ENCODE results near the gene DHX35.

Gene DHX35

DNA sequence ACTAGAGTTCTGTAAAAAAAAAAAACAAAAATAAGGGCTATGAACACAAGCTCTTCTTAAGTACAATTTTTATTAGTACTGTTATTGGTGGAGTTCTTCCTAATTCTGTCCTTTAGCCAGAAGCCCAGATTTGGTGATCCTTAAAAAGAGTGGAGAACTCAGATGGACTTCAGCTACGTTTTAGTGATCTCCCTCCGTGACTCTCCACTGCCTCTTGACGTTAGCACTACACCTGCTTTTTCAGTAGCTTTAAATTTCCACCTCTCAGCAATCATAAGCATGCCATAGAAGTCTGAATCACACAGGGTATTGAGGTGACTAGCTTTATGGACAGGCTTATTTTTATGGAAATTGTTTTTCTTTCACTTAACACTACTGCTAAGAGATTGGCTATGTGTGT is 17.7 kb downstream of the DHX35 start:
- no peak for TF ChIP-seq CTCF (IDR thresholded peaks at IDR 0.05; ENCODE audit: borderline replicate concordance, control extremely low read depth, extremely low read depth, insufficient read depth, missing control alignments)
- DNase-seq (ENCODE audit: low spot score): no peak

GRCh38 chr20:38982291-38982690 is 20.1 kb downstream of the DHX35 start:
- no peak for DNase-seq (ENCODE audit: low spot score)
- no peak for TF ChIP-seq CTCF (IDR thresholded peaks at IDR 0.05; ENCODE audit: borderline replicate concordance, control extremely low read depth, extremely low read depth, insufficient read depth, missing control alignments)
- in situ Hi-C loops (cut with MboI; ENCODE audit: low sequenced_read_pairs, unreplicated experiment): no loop called here

More for the DNA sequence above, 17.7 kb downstream of the DHX35 start:
- in situ Hi-C loops (cut with MboI; ENCODE audit: low sequenced_read_pairs, unreplicated experiment): no loop called here

DNA sequence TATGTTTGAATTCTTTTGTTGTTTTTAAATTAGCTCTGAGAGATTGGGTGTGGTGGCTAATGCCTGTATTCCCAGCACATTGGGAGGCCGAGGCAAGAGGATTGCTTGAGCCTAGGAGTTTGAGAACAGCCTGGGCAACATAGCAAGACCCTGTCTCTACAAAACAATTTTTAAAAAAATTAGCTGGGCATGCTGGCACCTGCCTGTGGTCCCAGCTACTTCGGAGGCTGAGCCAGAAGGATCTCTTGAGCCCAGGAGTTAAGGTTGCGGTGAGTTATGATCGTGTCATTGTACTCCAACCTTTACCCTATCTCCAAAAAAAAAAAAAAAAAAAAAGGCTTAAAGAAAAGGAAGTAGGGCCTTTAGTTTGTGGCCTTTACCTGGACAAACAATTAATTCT is 22.9 kb downstream of the DHX35 start:
- in situ Hi-C loops (cut with MboI; ENCODE audit: low sequenced_read_pairs, unreplicated experiment): no loop called here
- no peak for DNase-seq (ENCODE audit: low spot score)
- no peak for TF ChIP-seq CTCF (IDR thresholded peaks at IDR 0.05; ENCODE audit: borderline replicate concordance, control extremely low read depth, extremely low read depth, insufficient read depth, missing control alignments)

DNA sequence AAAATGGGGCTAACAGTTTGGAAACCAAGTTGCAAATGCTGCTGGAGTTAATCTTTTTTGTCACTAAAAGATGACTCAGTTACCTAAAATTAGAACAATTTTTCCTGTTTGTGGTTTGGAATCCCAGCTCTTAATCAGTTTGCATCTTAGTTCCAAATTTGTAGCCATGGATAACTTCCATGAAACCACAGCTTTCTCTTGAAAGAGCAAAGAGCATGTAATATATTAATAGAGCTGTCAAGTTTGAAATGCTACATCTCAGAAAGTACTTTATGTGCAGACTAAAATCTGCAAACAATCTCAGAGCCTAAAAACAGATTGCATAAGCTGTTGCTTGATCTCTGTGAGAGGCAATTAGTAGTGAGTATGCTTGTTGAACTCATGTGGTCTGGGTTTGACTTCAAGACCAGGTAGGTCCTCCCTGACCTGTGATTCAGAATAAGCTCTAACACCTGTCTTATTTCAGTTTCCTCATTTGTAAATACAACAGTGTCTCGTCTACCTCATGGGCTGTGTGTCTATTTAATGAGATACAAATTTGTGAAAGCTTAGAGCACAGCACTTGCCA is 23.5 kb downstream of the DHX35 start:
- peak; percentile 16 for DNase-seq (ENCODE audit: low spot score)
- no peak for TF ChIP-seq CTCF (IDR thresholded peaks at IDR 0.05; ENCODE audit: borderline replicate concordance, control extremely low read depth, extremely low read depth, insufficient read depth, missing control alignments)

DNA sequence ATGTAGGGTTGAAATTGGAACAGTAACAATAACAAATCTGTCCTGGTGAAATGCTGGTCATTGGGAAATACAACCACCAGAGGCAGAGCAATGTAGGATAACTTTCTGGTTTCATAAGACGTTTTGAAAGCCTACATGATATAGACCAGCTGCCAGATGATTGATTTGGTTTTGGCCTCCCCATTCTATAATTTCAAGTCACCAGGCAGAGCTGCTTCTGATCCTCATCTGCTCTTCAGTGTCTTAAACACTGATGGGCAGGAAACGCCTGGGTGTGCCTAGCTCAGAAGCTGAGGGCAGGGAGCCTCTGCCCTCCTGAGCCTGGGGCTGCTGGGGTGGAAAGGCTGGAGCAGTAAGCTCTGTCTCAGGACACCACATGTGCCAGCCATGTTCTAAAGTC is 24.5 kb downstream of the DHX35 start:
- no peak for DNase-seq (ENCODE audit: low spot score)
- in situ Hi-C loops (cut with MboI; ENCODE audit: low sequenced_read_pairs, unreplicated experiment): no loop called here
- no peak for TF ChIP-seq CTCF (IDR thresholded peaks at IDR 0.05; ENCODE audit: borderline replicate concordance, control extremely low read depth, extremely low read depth, insufficient read depth, missing control alignments)

More for the DNA sequence above, 23.5 kb downstream of the DHX35 start:
- in situ Hi-C loops (cut with MboI; ENCODE audit: low sequenced_read_pairs, unreplicated experiment): no loop called here

- DNase-seq (ENCODE audit: low spot score): peak; percentile 58
- in situ Hi-C loops (cut with MboI; ENCODE audit: low sequenced_read_pairs, unreplicated experiment): no loop called here
Observed at GRCh38 chr20:38987777-38988176, 25.6 kb downstream of the DHX35 start.

More at GRCh38 chr20:38987777-38988176, 25.6 kb downstream of the DHX35 start:
- TF ChIP-seq CTCF (IDR thresholded peaks at IDR 0.05; ENCODE audit: borderline replicate concordance, control extremely low read depth, extremely low read depth, insufficient read depth, missing control alignments): no peak

All from GM13976 (cell line).